ENCODE results near the gene PDE11A. TPM values are rescaled to one million over a fixed set of nuclear protein-coding genes. Genes with fewer than 3 reads are reported as not detected.

PDE11A gene
- total RNA-seq, 1 experiment from 2014 or later: 0.13 TPM

GRCh38 chr2:177876950-177877349 is 195.6 kb downstream of the PDE11A start:
- Histone ChIP-seq H3K4ac (ENCODE audit: low read depth, low read length) (no peak overlapping the region), H3K79me1 (ENCODE audit: insufficient read depth, low read depth, low read length, poor library complexity, severe bottlenecking) (no peaks in the 10 kb centered on the region), H3K4me2 (ENCODE audit: insufficient read depth, insufficient read length, low read length) (no peak overlapping the region), H2BK120ac (ENCODE audit: low read depth, low read length, poor library complexity, severe bottlenecking) (no peak overlapping the region), H3K27me3 (ENCODE audit: insufficient read depth, low read length) (no peaks in the 10 kb centered on the region), H2BK15ac (ENCODE audit: low read depth, low read length) (no peak overlapping the region), H2BK5ac (ENCODE audit: insufficient read length, low read length) (no peak overlapping the region), H3K14ac (ENCODE audit: insufficient read depth, low read length) (no peak overlapping the region), H3K27ac (ENCODE audit: insufficient read length, low read depth, low read length) (no peak overlapping the region), H4K91ac (ENCODE audit: insufficient read length, low read depth, low read length) (no peak overlapping the region), H3K79me2 (ENCODE audit: insufficient read depth, low read length) (no peaks in the 10 kb centered on the region), H3T11ph (ENCODE audit: low read length) (no peak overlapping the region), H3K18ac (ENCODE audit: insufficient read length, low read depth, low read length) (no peak overlapping the region), H4K8ac (replicated peaks; ENCODE audit: insufficient read length, low read depth, low read length) (no peak overlapping the region), H2AK5ac (ENCODE audit: insufficient read length, low read length) (no peak overlapping the region), H3K9ac (ENCODE audit: extremely low read depth, insufficient read length, low read length) (no peak overlapping the region), H3K23me2 (ENCODE audit: insufficient read length, low read depth, low read length, poor library complexity, severe bottlenecking) (no peaks in the 10 kb centered on the region), H3K9me3 (ENCODE audit: control insufficient read depth, low read depth, low read length) (no peaks in the 10 kb centered on the region), H4K5ac (ENCODE audit: insufficient read length, low read depth, low read length) (no peak overlapping the region), H3K4me1 (ENCODE audit: insufficient read depth, low read length) (no peaks in the 10 kb centered on the region), H3K23ac (ENCODE audit: insufficient read length, low read depth, low read length) (no peak overlapping the region), H2BK12ac (ENCODE audit: insufficient read length, low read depth, low read length) (no peak overlapping the region), H2AFZ (ENCODE audit: low read length) (no peak overlapping the region), H3K56ac (ENCODE audit: insufficient read length, low read depth, low read length) (no peak overlapping the region), H4K20me1 (ENCODE audit: control insufficient read depth, insufficient read depth, insufficient read length) (no peaks in the 10 kb centered on the region), H2BK20ac (ENCODE audit: low read depth, low read length, poor library complexity, severe bottlenecking) (no peak overlapping the region)
- WGBS (ENCODE audit: extremely low coverage, insufficient read length, low lambda C conversion rate): no CpG with 5 or more reads among the region's 8 CpGs
- no peak for DNase-seq
- Mint-ChIP-seq H3K27ac (no peak overlapping the region), H3K9me3 (peaks cover 0 to 4% of the 10 kb centered on the region in 2 experiments; a peak in 1 of 5 replicates), H3K36me3 (ENCODE audit: insufficient read depth in 1 of 3, low read depth in 3 of 3) (no peaks in the 10 kb centered on the region), H3K27me3 (ENCODE audit: low read depth) (no peaks in the 10 kb centered on the region; the same call in 1 of the 2 replicates), H3K4me3 (no peak overlapping the region), H3K4me1 (no peaks in the 10 kb centered on the region)
- no peak for TF ChIP-seq CTCF (conservative IDR thresholded peaks at IDR 0.05)
